H9 (cell line): Measurements from ENCODE around the gene AFF2. TPM values are rescaled to one million over a fixed set of nuclear protein-coding genes. Genes with fewer than 3 reads are reported as not detected.

Source experiments
- DNase-seq: peaks from one replicate; pipeline ENCODE4 v3.0.0-alpha.2; 2017
- H2AFZ ChIP-seq: one replicate; pipeline ENCODE4 v1.6.1; 2013; ENCODE audit warnings: mild to moderate bottlenecking, low read length, control low read depth, moderate library complexity
- H2AK5ac ChIP-seq: 2 replicates; pipeline ENCODE4 v1.6.1; 2013; ENCODE audit warnings: low read length, control low read depth, mixed read lengths; ENCODE audit not compliant: insufficient read length
- H2BK120ac ChIP-seq: one replicate; pipeline ENCODE4 v1.6.1; 2013; ENCODE audit warnings: low read depth, mild to moderate bottlenecking, low read length, control low read depth, inconsistent platforms; ENCODE audit not compliant: poor library complexity, severe bottlenecking
- H2BK12ac ChIP-seq: 2 replicates; pipeline ENCODE4 v1.6.1; 2013; ENCODE audit warnings: low read length, control low read depth, mixed read lengths, low read depth; ENCODE audit not compliant: insufficient read length
- H2BK15ac ChIP-seq: 2 replicates; pipeline ENCODE4 v1.6.1; 2013; ENCODE audit warnings: low read depth, low read length, control low read depth
- H2BK20ac ChIP-seq: one replicate; pipeline ENCODE4 v1.6.1; 2013; ENCODE audit warnings: low read depth, mild to moderate bottlenecking, low read length, control low read depth, inconsistent platforms; ENCODE audit not compliant: poor library complexity, severe bottlenecking
- H2BK5ac ChIP-seq: 2 replicates; pipeline ENCODE4 v1.6.1; 2013; ENCODE audit warnings: low read length, control low read depth, mixed read lengths; ENCODE audit not compliant: insufficient read length
- H3K14ac ChIP-seq: 2 replicates; pipeline ENCODE4 v1.6.1; 2013; ENCODE audit warnings: low read length, control low read depth; ENCODE audit not compliant: insufficient read depth
- H3K18ac ChIP-seq: 2 replicates; pipeline ENCODE4 v1.6.1; 2013; ENCODE audit warnings: low read depth, mild to moderate bottlenecking, mixed read lengths, low read length, control low read depth; ENCODE audit not compliant: insufficient read length
- H3K23ac ChIP-seq: 2 replicates; pipeline ENCODE4 v1.6.1; 2013; ENCODE audit warnings: low read length, control low read depth, mixed read lengths, low read depth; ENCODE audit not compliant: insufficient read length
- H3K23me2 ChIP-seq: 2 replicates; pipeline ENCODE4 v1.6.1; 2013; ENCODE audit warnings: low read depth, mild to moderate bottlenecking, mixed read lengths, low read length, control low read depth; ENCODE audit not compliant: insufficient read length, poor library complexity, severe bottlenecking
- H3K27ac ChIP-seq: 2 replicates; pipeline ENCODE4 v1.5.1; 2013; ENCODE audit warnings: low read length, control low read depth, mixed read lengths, low read depth; ENCODE audit not compliant: insufficient read length
- H3K27me3 ChIP-seq: 2 replicates; pipeline ENCODE4 v1.6.1; 2013; ENCODE audit warnings: low read length, control low read depth, inconsistent platforms; ENCODE audit not compliant: insufficient read depth
- H3K4ac ChIP-seq: 2 replicates; pipeline ENCODE4 v1.6.1; 2013; ENCODE audit warnings: low read depth, mild to moderate bottlenecking, control low read depth, inconsistent platforms, low read length, moderate library complexity
- H3K4me1 ChIP-seq: 2 replicates; pipeline ENCODE4 v1.6.1; 2013; ENCODE audit warnings: low read length, control low read depth, inconsistent platforms; ENCODE audit not compliant: insufficient read depth
- H3K4me2 ChIP-seq: 2 replicates; pipeline ENCODE4 v1.6.1; 2013; ENCODE audit warnings: low read length, control low read depth, mixed read lengths; ENCODE audit not compliant: insufficient read length, insufficient read depth
- H3K56ac ChIP-seq: 2 replicates; pipeline ENCODE4 v1.6.1; 2013; ENCODE audit warnings: low read depth, mild to moderate bottlenecking, mixed read lengths, low read length, control low read depth; ENCODE audit not compliant: insufficient read length
- H3K79me1 ChIP-seq: 2 replicates; pipeline ENCODE4 v1.6.1; 2013; ENCODE audit warnings: low read depth, mild to moderate bottlenecking, moderate library complexity, low read length, control low read depth, inconsistent platforms; ENCODE audit not compliant: insufficient read depth, poor library complexity, severe bottlenecking
- H3K79me2 ChIP-seq: 2 replicates; pipeline ENCODE4 v1.6.1; 2013; ENCODE audit warnings: low read length, control low read depth, inconsistent platforms; ENCODE audit not compliant: insufficient read depth
- H3K9ac ChIP-seq: 2 replicates; pipeline ENCODE4 v1.6.1; 2013; ENCODE audit warnings: low read length, control low read depth, mixed read lengths; ENCODE audit not compliant: insufficient read length; ENCODE audit errors: extremely low read depth
- H3K9me3 ChIP-seq: one replicate; pipeline ENCODE4 v1.6.1; 2013; ENCODE audit warnings: low read depth, low read length, inconsistent platforms; ENCODE audit not compliant: control insufficient read depth
- H3T11ph ChIP-seq: one replicate; pipeline ENCODE4 v1.6.1; 2013; ENCODE audit warnings: mild to moderate bottlenecking, low read length, control low read depth, inconsistent platforms
- H4K20me1 ChIP-seq: one replicate; pipeline ENCODE4 v1.6.1; 2013; ENCODE audit not compliant: control insufficient read depth, insufficient read length, insufficient read depth
- H4K5ac ChIP-seq: 2 replicates; pipeline ENCODE4 v1.6.1; 2013; ENCODE audit warnings: low read depth, mild to moderate bottlenecking, mixed read lengths, low read length, control low read depth; ENCODE audit not compliant: insufficient read length
- H4K8ac ChIP-seq: replicated peaks from 2 replicates; pipeline ENCODE4 v1.6.1; 2013; ENCODE audit warnings: low read length, control low read depth, mixed read lengths, low read depth; ENCODE audit not compliant: insufficient read length
- H4K91ac ChIP-seq: 2 replicates; pipeline ENCODE4 v1.6.1; 2013; ENCODE audit warnings: low read depth, mild to moderate bottlenecking, moderate library complexity, mixed read lengths, low read length, control low read depth; ENCODE audit not compliant: insufficient read length
- H3K27ac Mint-ChIP-seq, 3 experiments: 2 replicates in 2 of 3; 3 replicates in 1 of 3; pipeline ENCODE4 v1.8.0; 2020 to 2021; ENCODE audit warnings: mixed read lengths in 3 of 3, mild to moderate bottlenecking in 1 of 3, moderate library complexity in 1 of 3
- H3K27me3 Mint-ChIP-seq: 2 replicates; pipeline ENCODE4 v1.8.0; 2021; ENCODE audit warnings: low read depth, mild to moderate bottlenecking, moderate library complexity, mixed read lengths
- H3K36me3 Mint-ChIP-seq, 3 experiments: 2 replicates in 2 of 3; 3 replicates in 1 of 3; pipeline ENCODE4 v1.8.0; 2020 to 2021; ENCODE audit warnings: low read depth in 3 of 3, mixed read lengths in 3 of 3; ENCODE audit not compliant: insufficient read depth in 1 of 3
- H3K4me1 Mint-ChIP-seq, 2 experiments: 2 replicates each; pipeline ENCODE4 v1.8.0; 2020; ENCODE audit warnings: mixed read lengths in 2 of 2
- H3K4me3 Mint-ChIP-seq, 2 experiments: 2 replicates in 1 of 2; 3 replicates in 1 of 2; pipeline ENCODE4 v1.8.0; 2020 to 2021; ENCODE audit warnings: mild to moderate bottlenecking in 2 of 2, mixed read lengths in 2 of 2, moderate library complexity in 1 of 2
- H3K9me3 Mint-ChIP-seq, 2 experiments: 2 replicates in 1 of 2; 3 replicates in 1 of 2; pipeline ENCODE4 v1.8.0; 2020; ENCODE audit warnings: mild to moderate bottlenecking in 2 of 2, mixed read lengths in 2 of 2, moderate library complexity in 1 of 2
- WGBS: extraction: QIAGEN DNeasy Blood & Tissue Kit; methylation state at CpG from one replicate; pipeline ENCODE4 v1.1.7; 2013; ENCODE audit warnings: missing lambda C conversion rate, low lambda C conversion rate, mixed read lengths; ENCODE audit not compliant: insufficient read length; ENCODE audit errors: extremely low coverage; 5-methylcytosine and 5-hydroxymethylcytosine counted together
- total RNA-seq: library from RNA; stranded (reverse); gene quantifications from 2 replicates; pipeline ENCODE4 v1.2.1, GENCODE V29; 2021
- TF ChIP-seq, protein P1 (sequence below): fragments of 200-600 bp; sonication (generic); conservative IDR thresholded peaks from 3 replicates; pipeline ENCODE4 v1.8.0; 2021; ENCODE audit warnings: antibody characterized with exemption, mild to moderate bottlenecking

AFF2 gene
- total RNA-seq, 1 experiment from 2014 or later: 14.6 TPM

DNA sequence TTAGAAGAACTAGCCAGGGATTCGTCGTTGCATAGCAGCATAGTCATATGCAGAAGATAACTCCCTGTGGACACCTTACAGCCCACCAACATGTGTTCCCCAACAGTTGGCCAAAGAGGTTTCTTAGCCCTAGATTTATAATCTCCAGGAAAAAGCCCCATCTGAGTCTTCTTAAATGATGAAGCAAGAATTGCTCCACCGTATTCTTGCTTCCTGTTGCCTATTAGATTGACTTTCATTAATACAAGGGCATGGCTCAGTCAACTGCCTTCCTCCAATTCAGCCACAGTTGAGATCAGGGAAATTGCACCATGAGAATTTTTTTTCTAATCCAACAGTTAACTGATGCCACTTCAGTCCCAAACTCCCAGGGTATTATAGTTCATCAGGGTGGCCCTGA is 5.2 kb upstream of the AFF2 start:
- H3K27me3 ChIP-seq: no peaks in the 10 kb centered on the region; the same call in 1 of the 2 replicates
- no peaks in the 10 kb centered on the region for H3K79me1 ChIP-seq
- no peaks in the 10 kb centered on the region for H4K20me1 ChIP-seq
- no peak overlapping the region for H4K8ac ChIP-seq
- H3K27me3 Mint-ChIP-seq: peaks cover 13% of the 10 kb centered on the region
- H3K4me3 Mint-ChIP-seq: no peak overlapping the region; a peak in 1 of 5 replicates
- no peak overlapping the region for H4K5ac ChIP-seq
- no peak overlapping the region for H3K23ac ChIP-seq
- no peak overlapping the region for H2BK5ac ChIP-seq
- H3T11ph ChIP-seq: no peak overlapping the region
- no peaks in the 10 kb centered on the region for H3K79me2 ChIP-seq
- no peak overlapping the region for H3K27ac Mint-ChIP-seq
- no peak overlapping the region for H4K91ac ChIP-seq
- H3K27ac ChIP-seq: no peak overlapping the region
- H2BK15ac ChIP-seq: no peak overlapping the region
- TF ChIP-seq, protein P1, sequence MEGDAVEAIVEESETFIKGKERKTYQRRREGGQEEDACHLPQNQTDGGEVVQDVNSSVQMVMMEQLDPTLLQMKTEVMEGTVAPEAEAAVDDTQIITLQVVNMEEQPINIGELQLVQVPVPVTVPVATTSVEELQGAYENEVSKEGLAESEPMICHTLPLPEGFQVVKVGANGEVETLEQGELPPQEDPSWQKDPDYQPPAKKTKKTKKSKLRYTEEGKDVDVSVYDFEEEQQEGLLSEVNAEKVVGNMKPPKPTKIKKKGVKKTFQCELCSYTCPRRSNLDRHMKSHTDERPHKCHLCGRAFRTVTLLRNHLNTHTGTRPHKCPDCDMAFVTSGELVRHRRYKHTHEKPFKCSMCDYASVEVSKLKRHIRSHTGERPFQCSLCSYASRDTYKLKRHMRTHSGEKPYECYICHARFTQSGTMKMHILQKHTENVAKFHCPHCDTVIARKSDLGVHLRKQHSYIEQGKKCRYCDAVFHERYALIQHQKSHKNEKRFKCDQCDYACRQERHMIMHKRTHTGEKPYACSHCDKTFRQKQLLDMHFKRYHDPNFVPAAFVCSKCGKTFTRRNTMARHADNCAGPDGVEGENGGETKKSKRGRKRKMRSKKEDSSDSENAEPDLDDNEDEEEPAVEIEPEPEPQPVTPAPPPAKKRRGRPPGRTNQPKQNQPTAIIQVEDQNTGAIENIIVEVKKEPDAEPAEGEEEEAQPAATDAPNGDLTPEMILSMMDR: no peak
- H2BK20ac ChIP-seq: no peak overlapping the region
- H3K9ac ChIP-seq: no peak overlapping the region
- peaks cover 56 to 62% of the 10 kb centered on the region in 2 experiments for H3K9me3 Mint-ChIP-seq
- no peak overlapping the region for H2BK12ac ChIP-seq
- H3K23me2 ChIP-seq: peaks cover 5% of the 10 kb centered on the region
- no CpG with 5 or more reads among the region's 3 CpGs for WGBS
- H3K9me3 ChIP-seq: peaks cover 34% of the 10 kb centered on the region
- H3K18ac ChIP-seq: no peak overlapping the region
- no peak overlapping the region for H3K4me2 ChIP-seq
- no peak overlapping the region for H2AK5ac ChIP-seq
- H3K14ac ChIP-seq: no peak overlapping the region
- H3K56ac ChIP-seq: no peak overlapping the region
- no peak overlapping the region for H3K4ac ChIP-seq
- no peak for DNase-seq
- no peaks in the 10 kb centered on the region for H3K4me1 ChIP-seq
- H2AFZ ChIP-seq: no peak overlapping the region
- peaks cover 0 to 3% (median 3%) of the 10 kb centered on the region in 3 experiments; a peak in 4 of 7 replicates for H3K36me3 Mint-ChIP-seq
- H3K4me1 Mint-ChIP-seq: peaks cover 8 to 19% of the 10 kb centered on the region in 2 experiments; a peak in 2 of 4 replicates
- H2BK120ac ChIP-seq: no peak overlapping the region
